Spinal cord (tissue), 10 donors: ENCODE data around the gene IYD. TPM values are rescaled to one million over a fixed set of nuclear protein-coding genes. Genes with fewer than 3 reads are reported as not detected.

Experiments
- DNase-seq, 6 donors: peaks; one replicate each; pipeline versions ENCODE4 v3.0.0 to v3.0.0-alpha.2; 2013 to 2015; ENCODE audit warnings: low spot score in 6 of 6, low read depth in 4 of 6
- H3K27ac ChIP-seq: one replicate; pipeline ENCODE4 v1.5.1; 2013; ENCODE audit warnings: low read depth, low read length, control low read depth
- H3K27me3 ChIP-seq: one replicate; pipeline ENCODE4 v1.6.1; 2013; ENCODE audit warnings: low read length; ENCODE audit not compliant: control insufficient read depth, insufficient read depth
- H3K36me3 ChIP-seq: one replicate; pipeline ENCODE4 v1.6.1; 2013; ENCODE audit warnings: low read length; ENCODE audit not compliant: control insufficient read depth, insufficient read depth
- H3K4me1 ChIP-seq: one replicate; pipeline ENCODE4 v1.6.1; 2013; ENCODE audit warnings: low read length; ENCODE audit not compliant: control insufficient read depth, insufficient read depth
- H3K4me3 ChIP-seq: one replicate; pipeline ENCODE4 v1.5.1; 2013; ENCODE audit warnings: low read depth, low read length, control low read depth
- H3K9me3 ChIP-seq: one replicate; pipeline ENCODE4 v1.6.1; 2013; ENCODE audit warnings: low read length; ENCODE audit not compliant: control insufficient read depth, insufficient read depth
- WGBS: methylation state at CpG from one replicate; pipeline ENCODE4 v1.1.5; 2013; ENCODE audit warnings: missing lambda C conversion rate; ENCODE audit not compliant: insufficient coverage; 5-methylcytosine and 5-hydroxymethylcytosine counted together
- polyA plus RNA-seq, 2 donors: library from polyadenylated mRNA; unstranded; fragments of 120-200 nt; gene quantifications; one replicate each; pipeline ENCODE4 v1.2.1, GENCODE V29; 2013; ENCODE audit not compliant: insufficient read length in 2 of 2
- total RNA-seq, 2 donors: library from RNA; depleted of rRNA in 1 of 2; stranded (reverse); fragments of 120-200 nt in 1 of 2; fragments of >200 nt in 1 of 2; gene quantifications; one replicate each; pipeline versions ENCODE4 v1.2.3 to v1.2.4, GENCODE V29; 2013 to 2014
- donor health status: healthy.

IYD gene
- total and polyA plus RNA-seq, 4 donors, result 0.06 to 0.17 TPM; not detected in 2

- no peak overlapping the region for H3K4me3 ChIP-seq
- no CpG with 5 or more reads among the region's 2 CpGs for WGBS
- peaks cover 3% of the 10 kb centered on the region for H3K27me3 ChIP-seq
- DNase-seq, result no peak
- H3K4me1 ChIP-seq, result peaks cover 5% of the 10 kb centered on the region
- no peaks in the 10 kb centered on the region for H3K36me3 ChIP-seq
- H3K9me3 ChIP-seq, result peaks cover 6% of the 10 kb centered on the region
- no peak overlapping the region for H3K27ac ChIP-seq
Observed at GRCh38 chr6:150420428-150420827, 51.6 kb downstream of the IYD start.

- H3K36me3 ChIP-seq, result no peaks in the 10 kb centered on the region
- peaks cover 5% of the 10 kb centered on the region for H3K4me1 ChIP-seq
- 20% methylated on average over 1 of the region's 3 CpGs for WGBS
- H3K27me3 ChIP-seq, result peaks cover 3% of the 10 kb centered on the region
- peaks cover 6% of the 10 kb centered on the region for H3K9me3 ChIP-seq
- H3K4me3 ChIP-seq, result no peak overlapping the region
- H3K27ac ChIP-seq, result no peak overlapping the region
- peak in 1 of 6 donors; percentile 50 for DNase-seq
Observed at GRCh38 chr6:150420926-150421325, 52.1 kb downstream of the IYD start.

GRCh38 chr6:150425508-150425907 is 56.7 kb downstream of the IYD start:
- Histone ChIP-seq H3K27ac (no peak overlapping the region), H3K36me3 (no peaks in the 10 kb centered on the region), H3K27me3 (no peaks in the 10 kb centered on the region), H3K4me1 (no peaks in the 10 kb centered on the region), H3K4me3 (no peak overlapping the region), H3K9me3 (peaks cover 6% of the 10 kb centered on the region)
- DNase-seq, result no peak
- WGBS, result 95% methylated on average over 8 of the region's 8 CpGs

- WGBS, result 69% methylated on average over 6 of the region's 8 CpGs
- no peak overlapping the region for H3K4me3 ChIP-seq
Observed at GRCh38 chr6:150426198-150426597, 57.4 kb downstream of the IYD start.

GRCh38 chr6:150427037-150427602 is 58.3 kb downstream of the IYD start:
- no peak overlapping the region for H3K4me3 ChIP-seq
- no peak overlapping the region for H3K27ac ChIP-seq
- 100% methylated on average over 1 of the region's 6 CpGs for WGBS
- no peaks in the 10 kb centered on the region for H3K27me3 ChIP-seq
- peak in 1 of 6 donors; percentile 31 for DNase-seq
- no peaks in the 10 kb centered on the region for H3K4me1 ChIP-seq
- H3K9me3 ChIP-seq, result peaks cover 6% of the 10 kb centered on the region
- H3K36me3 ChIP-seq, result no peaks in the 10 kb centered on the region

More at GRCh38 chr6:150426198-150426597, 57.4 kb downstream of the IYD start:
- Histone ChIP-seq H3K9me3 (peaks cover 6% of the 10 kb centered on the region), H3K27ac (no peak overlapping the region), H3K27me3 (no peaks in the 10 kb centered on the region), H3K36me3 (no peaks in the 10 kb centered on the region), H3K4me1 (no peaks in the 10 kb centered on the region)
- DNase-seq, result no peak

- Histone ChIP-seq H3K27ac (no peak overlapping the region), H3K9me3 (peaks cover 6% of the 10 kb centered on the region), H3K27me3 (no peaks in the 10 kb centered on the region), H3K36me3 (no peaks in the 10 kb centered on the region), H3K4me3 (no peak overlapping the region), H3K4me1 (peaks cover 3% of the 10 kb centered on the region)
- DNase-seq, result no peak
- no CpG with 5 or more reads among the region's 2 CpGs for whole genome bisulfite sequencing
Observed at GRCh38 chr6:150427843-150428242, 59.0 kb downstream of the IYD start.

GRCh38 chr6:150430815-150431214 is 62.0 kb downstream of the IYD start:
- Histone ChIP-seq H3K9me3 (no peaks in the 10 kb centered on the region), H3K36me3 (no peaks in the 10 kb centered on the region), H3K4me1 (peaks cover 3% of the 10 kb centered on the region), H3K27me3 (no peaks in the 10 kb centered on the region), H3K27ac (no peak overlapping the region), H3K4me3 (no peak overlapping the region)
- DNase-seq, result no peak
- 83% methylated on average over 5 of the region's 8 CpGs for WGBS

- WGBS, result no CpG with 5 or more reads among the region's 3 CpGs
Observed at GRCh38 chr6:150435360-150435759, 66.5 kb downstream of the IYD start.

GRCh38 chr6:150435832-150436231 is 67.0 kb downstream of the IYD start:
- no peak overlapping the region for H3K27ac ChIP-seq
- no peaks in the 10 kb centered on the region for H3K27me3 ChIP-seq
- no peak for DNase-seq
- 90% methylated on average over 6 of the region's 10 CpGs for WGBS
- no peak overlapping the region for H3K4me3 ChIP-seq
- no peaks in the 10 kb centered on the region for H3K9me3 ChIP-seq
- no peaks in the 10 kb centered on the region for H3K36me3 ChIP-seq
- H3K4me1 ChIP-seq, result peaks cover 3% of the 10 kb centered on the region

More at GRCh38 chr6:150435360-150435759, 66.5 kb downstream of the IYD start:
- Histone ChIP-seq H3K4me3 (no peak overlapping the region), H3K27ac (no peak overlapping the region), H3K9me3 (no peaks in the 10 kb centered on the region), H3K36me3 (no peaks in the 10 kb centered on the region), H3K4me1 (peaks cover 3% of the 10 kb centered on the region), H3K27me3 (no peaks in the 10 kb centered on the region)
- no peak for DNase-seq

GRCh38 chr6:150439373-150439772 is 70.6 kb downstream of the IYD start:
- Histone ChIP-seq H3K4me3 (no peak overlapping the region), H3K27ac (no peak overlapping the region), H3K9me3 (no peaks in the 10 kb centered on the region), H3K36me3 (no peaks in the 10 kb centered on the region), H3K27me3 (no peaks in the 10 kb centered on the region), H3K4me1 (no peaks in the 10 kb centered on the region)
- 92% methylated on average over 2 of the region's 8 CpGs for WGBS
- no peak for DNase-seq
